Adrenal gland (tissue), 5 donors: ENCODE data around the gene TMEM169.

Experiments
- POLR2A ChIP-seq, 2 donors: fragments of 450-650 bp; IDR thresholded peaks; one replicate each; pipeline ENCODE4 v1.6.1; 2017; ENCODE audit warnings: antibody characterized with exemption in 2 of 2, mild to moderate bottlenecking in 2 of 2, moderate library complexity in 1 of 2
- TF ChIP-seq, protein P1 (sequence below), 6 experiments: fragments of 450-650 bp in 4 of 6; fragments of 200-600 bp in 2 of 6; sonication (generic) in 1 of 6; IDR thresholded peaks; 1 replicate in 5 of 6; 2 replicates in 1 of 6; pipeline versions ENCODE4 v1.5.1 to v1.8.0; 2016 to 2021; ENCODE audit warnings: antibody characterized with exemption in 6 of 6, mild to moderate bottlenecking in 2 of 6, moderate library complexity in 1 of 6
- donor health status: DM: no; HTN: no; CAD: no.

DNA sequence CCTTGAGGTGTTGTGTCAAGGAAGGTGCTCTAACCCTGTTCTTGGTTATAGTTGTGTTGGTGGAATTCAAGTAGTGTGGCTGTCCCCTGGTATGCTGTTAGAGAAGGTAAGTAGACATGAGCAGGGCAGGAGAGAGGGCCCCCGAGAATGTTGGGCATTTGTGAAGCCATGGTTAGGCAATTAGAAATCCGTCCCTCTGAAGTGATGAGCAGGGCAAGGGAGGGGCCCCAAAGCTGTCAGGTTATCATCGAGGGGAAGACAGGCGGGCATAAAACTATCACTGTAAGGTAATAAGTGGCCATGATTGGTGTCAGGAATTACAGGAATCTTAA is 32.6 kb downstream of the TMEM169 start:
- TF ChIP-seq, protein P1, sequence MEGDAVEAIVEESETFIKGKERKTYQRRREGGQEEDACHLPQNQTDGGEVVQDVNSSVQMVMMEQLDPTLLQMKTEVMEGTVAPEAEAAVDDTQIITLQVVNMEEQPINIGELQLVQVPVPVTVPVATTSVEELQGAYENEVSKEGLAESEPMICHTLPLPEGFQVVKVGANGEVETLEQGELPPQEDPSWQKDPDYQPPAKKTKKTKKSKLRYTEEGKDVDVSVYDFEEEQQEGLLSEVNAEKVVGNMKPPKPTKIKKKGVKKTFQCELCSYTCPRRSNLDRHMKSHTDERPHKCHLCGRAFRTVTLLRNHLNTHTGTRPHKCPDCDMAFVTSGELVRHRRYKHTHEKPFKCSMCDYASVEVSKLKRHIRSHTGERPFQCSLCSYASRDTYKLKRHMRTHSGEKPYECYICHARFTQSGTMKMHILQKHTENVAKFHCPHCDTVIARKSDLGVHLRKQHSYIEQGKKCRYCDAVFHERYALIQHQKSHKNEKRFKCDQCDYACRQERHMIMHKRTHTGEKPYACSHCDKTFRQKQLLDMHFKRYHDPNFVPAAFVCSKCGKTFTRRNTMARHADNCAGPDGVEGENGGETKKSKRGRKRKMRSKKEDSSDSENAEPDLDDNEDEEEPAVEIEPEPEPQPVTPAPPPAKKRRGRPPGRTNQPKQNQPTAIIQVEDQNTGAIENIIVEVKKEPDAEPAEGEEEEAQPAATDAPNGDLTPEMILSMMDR (IDR thresholded peaks at IDR 0.05): no peak
- no peak for TF ChIP-seq POLR2A (IDR thresholded peaks at IDR 0.05)
